Subcutaneous adipose tissue (tissue), 4 donors: ENCODE measurements around the gene FAM204A. TPM values are rescaled to one million over a fixed set of nuclear protein-coding genes. Genes with fewer than 3 reads are reported as not detected.

ENCODE experiments used
- CTCF ChIP-seq: fragments of 450-650 bp; IDR thresholded peaks from one replicate; pipeline ENCODE4 v1.5.1; 2016; ENCODE audit warnings: low read depth, mild to moderate bottlenecking, control low read depth, antibody characterized with exemption, moderate library complexity
- total RNA-seq, 4 donors: library from RNA; depleted of rRNA; stranded (reverse); fragments of >200 nt; gene quantifications; one replicate each; pipeline ENCODE4 v1.1.0, GENCODE V29; 2016

FAM204A gene
- 10 to 100 TPM; 57.4 to 90.9 (median 63.4) TPM for total RNA-seq

- no peak for TF ChIP-seq CTCF
Measured at GRCh38 chr10:118341791-118342637, at the start of gene FAM204A. TSS of gene FAM204A (minus strand) at chr10:118342324. CDS start at chr10:118336415, 5,909 bp downstream.

DNA sequence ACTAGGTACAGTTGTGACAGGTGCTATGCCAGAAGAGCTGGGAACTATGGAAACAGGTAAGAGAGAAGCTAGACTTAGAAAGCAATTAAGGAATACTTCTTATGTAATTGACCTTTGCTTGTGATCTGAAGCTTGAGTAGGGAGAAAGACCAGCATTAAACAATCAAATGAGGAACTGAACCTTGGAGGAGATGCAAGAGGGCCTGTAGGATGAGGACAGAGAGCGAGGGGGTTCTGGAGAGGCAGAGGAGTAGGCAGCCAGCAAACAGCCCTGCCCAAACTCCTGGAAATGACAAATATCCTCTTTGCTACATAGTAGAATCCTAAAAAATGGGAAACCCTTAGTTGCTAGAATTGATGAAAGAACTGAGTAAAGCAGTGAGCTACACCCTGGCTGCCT lies 41.6 kb upstream of the FAM204A start:
- TF ChIP-seq CTCF, result no peak

GRCh38 chr10:118383063-118383689 lies 41.1 kb upstream of the FAM204A start:
- TF ChIP-seq CTCF, result no peak

- no peak for TF ChIP-seq CTCF
Measured at GRCh38 chr10:118374404-118374803, 32.3 kb upstream of the FAM204A start.

- no peak for TF ChIP-seq CTCF
Measured at GRCh38 chr10:118373786-118374185, 31.7 kb upstream of the FAM204A start.

- no peak for TF ChIP-seq CTCF
Measured at GRCh38 chr10:118370499-118370898, 28.4 kb upstream of the FAM204A start.

DNA sequence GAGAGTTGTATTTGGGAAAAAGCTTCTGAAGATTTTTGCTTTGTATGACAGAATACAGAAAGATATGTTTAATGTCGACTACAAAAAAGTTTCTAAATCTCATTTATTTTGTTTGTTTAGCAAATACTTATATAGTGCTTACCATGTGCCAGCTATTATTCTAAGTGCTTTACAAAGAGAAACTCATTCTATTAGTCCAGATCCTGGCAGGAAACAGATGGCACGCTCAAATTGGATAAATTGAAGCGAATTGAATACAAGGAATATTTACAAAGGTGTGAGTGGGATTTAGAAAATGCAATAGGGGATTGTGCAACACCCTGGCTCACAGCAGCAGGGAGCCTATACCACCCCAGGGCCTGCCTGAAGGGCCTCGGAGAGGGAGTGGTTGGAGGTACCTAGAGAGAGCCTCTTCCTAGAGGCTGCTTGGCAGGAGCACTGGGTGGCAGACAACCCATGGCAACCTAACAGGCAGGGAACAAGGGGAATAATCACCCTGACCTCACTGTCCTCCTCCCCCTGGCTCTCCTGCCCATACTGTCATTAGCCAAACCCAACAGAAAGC lies 27.6 kb upstream of the FAM204A start:
- TF ChIP-seq CTCF, result no peak
